ENCODE measurements around the gene PTPRN2.

The PTPRN2 gene

DNA sequence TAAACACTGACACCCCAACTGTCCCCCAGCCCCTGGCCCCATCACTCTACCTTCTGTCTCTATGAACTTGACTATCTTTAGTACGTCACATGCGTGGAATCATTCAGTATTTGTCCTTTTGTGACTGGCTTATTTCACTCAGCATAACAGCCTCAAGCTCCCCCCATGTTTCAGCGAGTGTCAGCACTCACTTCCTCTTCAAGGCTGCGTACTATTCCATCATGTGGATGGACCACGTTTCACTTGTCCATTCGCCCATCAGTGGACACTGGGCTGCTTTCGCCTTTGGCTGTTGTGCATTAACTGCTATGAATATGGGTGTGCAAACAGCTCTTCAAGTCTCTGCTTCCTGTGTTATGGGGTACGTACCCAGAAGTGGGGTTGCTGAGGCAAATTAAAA, 100.7 kb downstream of the PTPRN2 start:
- no peak for DNase-seq

- DNase-seq = no peak
Observed at GRCh38 chr7:158484801-158485531, 102.7 kb downstream of the PTPRN2 start.

DNA sequence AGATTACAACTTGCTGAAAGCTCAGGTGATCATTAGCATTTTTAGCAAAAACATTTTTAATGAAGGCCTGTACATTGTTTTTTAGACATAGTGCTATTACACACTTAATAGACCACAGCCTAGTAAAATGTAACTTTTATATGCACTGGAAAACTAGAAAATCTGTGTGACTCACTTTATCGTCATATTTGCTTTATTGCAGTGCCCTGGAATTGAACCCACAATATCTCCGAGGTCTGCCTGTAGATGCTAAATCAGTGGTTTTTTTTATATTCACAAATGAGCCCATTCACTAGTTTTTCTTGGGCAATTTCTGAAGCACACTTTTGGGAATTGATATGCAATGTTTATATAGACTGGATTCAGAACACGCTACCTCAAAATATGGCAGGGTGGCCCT, 105.1 kb downstream of the PTPRN2 start:
- DNase-seq = no peak

- DNase-seq = no peak
Observed at GRCh38 chr7:158479664-158480025, 108.0 kb downstream of the PTPRN2 start.

DNA sequence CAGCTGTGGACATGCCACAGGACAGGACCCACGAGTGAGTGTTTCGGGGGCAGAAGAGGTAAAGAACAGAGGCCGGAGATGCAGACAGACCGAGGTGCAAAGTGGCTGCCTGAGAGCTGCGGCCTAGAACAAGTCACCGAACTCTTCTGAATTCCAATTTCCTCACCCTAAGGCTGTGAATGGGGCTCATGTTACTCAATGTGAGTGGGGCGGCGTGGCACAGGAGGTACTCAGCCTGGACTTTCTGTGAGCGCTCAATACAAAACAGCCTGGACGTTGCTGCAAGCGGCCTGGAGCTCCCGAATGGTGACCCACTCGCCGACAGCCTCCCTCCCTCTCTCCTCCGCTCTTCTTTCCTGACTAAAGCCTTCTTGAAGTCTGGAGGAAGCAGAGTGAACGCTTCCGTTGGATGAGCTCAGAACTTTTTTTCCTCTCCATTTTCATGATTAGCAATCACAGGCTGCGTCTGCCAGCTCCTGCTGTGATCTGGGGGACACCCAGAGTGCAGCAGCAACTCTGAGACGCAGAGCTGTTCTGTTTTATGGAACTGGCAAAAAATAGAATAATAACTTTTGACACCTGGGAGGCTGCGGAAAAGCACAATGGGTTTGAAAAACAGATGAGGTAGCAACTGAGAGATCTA, 108.5 kb downstream of the PTPRN2 start:
- no peak for DNase-seq

DNA sequence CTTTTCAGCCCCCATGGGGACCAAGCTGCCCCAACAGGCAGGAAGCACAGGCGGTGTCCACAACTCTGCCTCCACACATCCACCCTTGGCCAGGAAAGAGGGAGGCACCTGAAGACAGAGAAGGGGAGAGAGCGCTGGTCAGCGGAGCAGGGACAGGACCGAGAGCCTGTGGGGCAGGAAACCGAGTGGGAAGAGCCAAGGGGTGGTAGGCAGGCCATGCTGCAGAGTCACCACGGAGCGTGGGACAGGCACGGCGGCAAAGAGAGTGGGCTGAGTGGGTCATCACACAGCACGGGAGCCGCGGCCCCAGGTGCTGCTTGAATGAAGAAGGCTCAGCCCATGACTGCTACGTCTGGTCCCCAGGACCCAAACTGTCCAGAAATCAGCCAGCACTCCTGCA, 109.8 kb downstream of the PTPRN2 start:
- DNase-seq = no peak

DNA sequence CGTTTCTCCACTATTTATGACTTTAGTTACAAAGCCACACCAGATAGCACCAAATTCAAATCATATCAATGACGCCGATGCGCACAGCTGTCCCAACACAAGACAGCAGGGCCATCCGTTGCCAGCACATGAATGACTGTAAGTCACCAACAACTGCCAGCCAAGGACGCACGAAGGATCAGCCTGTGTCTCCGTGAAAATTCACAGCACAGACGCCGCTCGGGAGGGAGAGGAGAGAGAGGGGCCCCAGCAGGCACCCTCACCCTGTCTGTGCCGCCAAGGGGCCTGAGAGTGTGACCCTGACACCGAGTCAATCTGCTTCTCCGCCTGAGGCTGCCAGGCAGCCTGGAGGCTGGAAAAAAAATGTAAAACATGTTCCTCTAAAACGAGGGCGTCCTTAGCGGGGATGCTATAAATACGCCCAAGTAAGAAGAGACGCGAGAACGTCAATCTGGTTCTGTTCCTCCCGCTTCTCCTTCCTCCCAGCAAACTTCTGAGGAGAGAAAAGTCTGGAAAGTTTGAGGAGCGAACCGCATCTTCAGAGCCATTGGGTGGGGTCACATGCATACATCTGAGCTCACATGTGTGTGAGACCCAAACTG, 111.2 kb downstream of the PTPRN2 start:
- DNase-seq = no peak

GRCh38 chr7:158475679-158476052, 112.0 kb downstream of the PTPRN2 start:
- no peak for DNase-seq

GRCh38 chr7:158475036-158475678, 112.5 kb downstream of the PTPRN2 start:
- DNase-seq = no peak

GRCh38 chr7:158474488-158474887, 113.1 kb downstream of the PTPRN2 start:
- no peak for DNase-seq

DNA sequence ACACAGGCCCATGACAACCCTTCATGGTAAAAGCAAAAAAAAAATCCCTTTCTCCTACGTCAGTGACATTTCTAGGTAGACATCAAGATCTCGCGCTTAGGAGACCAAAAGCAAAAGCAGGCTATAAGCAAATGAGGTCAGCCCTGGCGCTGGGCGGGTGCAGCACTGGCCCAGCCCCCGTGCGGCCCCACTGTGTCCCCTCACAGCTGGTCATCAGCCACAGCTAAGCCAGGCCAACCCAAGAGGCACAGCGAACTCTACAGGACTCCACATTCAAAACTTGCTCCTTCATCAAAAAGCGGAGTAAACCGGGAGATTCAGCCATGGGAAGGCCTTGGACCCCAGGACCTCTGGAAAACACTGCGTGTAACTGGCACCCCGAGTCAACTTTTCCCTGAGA, 113.7 kb downstream of the PTPRN2 start:
- DNase-seq = no peak

GRCh38 chr7:158473221-158473620, 114.4 kb downstream of the PTPRN2 start:
- no peak for DNase-seq

- DNase-seq = no peak
Observed at GRCh38 chr7:158472596-158472995, 115.0 kb downstream of the PTPRN2 start.

- DNase-seq = no peak
Observed at GRCh38 chr7:158471716-158472115, 115.9 kb downstream of the PTPRN2 start.

GRCh38 chr7:158470336-158470735, 117.3 kb downstream of the PTPRN2 start:
- DNase-seq = no peak

GRCh38 chr7:158469396-158470051, 118.1 kb downstream of the PTPRN2 start:
- DNase-seq = no peak

- DNase-seq = no peak
Observed at GRCh38 chr7:158468700-158469296, 118.8 kb downstream of the PTPRN2 start.

- no peak for DNase-seq
Observed at GRCh38 chr7:158468181-158468580, 119.4 kb downstream of the PTPRN2 start.

DNA sequence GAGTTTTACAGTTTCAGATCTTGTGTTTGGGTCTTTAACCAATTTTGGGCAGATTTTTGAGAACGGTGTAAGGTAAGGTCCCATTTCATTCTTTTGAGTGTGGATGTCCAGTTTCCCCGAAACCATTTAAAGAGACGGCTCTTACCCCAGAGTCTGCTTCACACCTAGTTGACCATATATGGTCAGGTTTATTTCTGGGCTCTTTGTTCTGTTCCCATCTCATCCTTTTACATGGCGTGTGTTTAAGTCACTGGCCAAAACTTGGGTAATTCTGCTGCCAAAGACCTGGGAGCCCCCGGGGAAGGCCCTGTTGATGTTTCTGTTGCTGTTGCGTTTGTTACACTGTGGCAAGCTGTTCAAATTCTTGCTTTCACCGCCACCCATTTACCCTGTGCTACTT, 120.1 kb downstream of the PTPRN2 start:
- DNase-seq = no peak

- no peak for DNase-seq
Observed at GRCh38 chr7:158463317-158463716, 124.3 kb downstream of the PTPRN2 start.

DNA sequence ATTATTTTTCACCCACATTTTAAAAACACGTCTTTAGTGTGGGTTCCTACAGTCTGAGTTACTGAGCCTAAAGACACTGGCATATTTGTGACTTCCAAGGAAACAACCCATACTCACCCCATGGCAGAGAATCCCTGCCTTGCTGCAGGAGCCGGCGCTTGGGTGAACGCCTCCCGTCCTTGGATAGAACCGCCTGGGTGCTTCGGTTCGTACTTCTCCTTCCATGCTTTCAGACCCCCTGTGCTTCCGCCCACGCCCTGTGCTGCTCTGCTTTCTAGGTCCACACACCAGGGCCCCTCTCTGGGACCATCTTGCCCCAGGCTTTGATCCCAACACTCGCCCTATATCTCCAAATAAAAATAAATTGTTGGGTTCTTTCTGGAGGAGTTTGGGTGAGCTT, 125.8 kb downstream of the PTPRN2 start:
- no peak for DNase-seq

GRCh38 chr7:158460665-158461064, 127.0 kb downstream of the PTPRN2 start:
- DNase-seq = no peak

GRCh38 chr7:158458716-158459282, 128.8 kb downstream of the PTPRN2 start:
- DNase-seq = no peak
